ENCODE results near the gene PLCXD1.
"Not testable (repeated sequence)": the region's sequence is repeated elsewhere in the genome, so short reads cannot be mapped to it uniquely, and the experiment has no call there.

Gene PLCXD1

GRCh38 chrX:275967-276580, 5.1 kb upstream of the PLCXD1 start:
- H3K27me3 ChIP-seq (ENCODE audit: control insufficient read depth in 5 of 5, insufficient read depth in 4 of 5, low read length in 5 of 5), result no peaks in the 10 kb centered on the region
- H3K9ac ChIP-seq (ENCODE audit: low read length in 5 of 5), result peak overlapping the region in 4 of 5 donors; percentile 68 to 84 (median 80)
- H3K4me3 ChIP-seq (ENCODE audit: low read depth in 1 of 5, low read length in 5 of 5), result peak overlapping the region; percentile 64 to 85 (median 81)
- peaks cover 0 to 36% (median 19%) of the 10 kb centered on the region in 5 donors for H3K4me1 ChIP-seq (ENCODE audit: control insufficient read depth in 5 of 5, insufficient read depth in 5 of 5, low read length in 5 of 5)
- H3K27ac ChIP-seq (ENCODE audit: low read depth, low read length), result peak overlapping the region; percentile 89
- no peaks in the 10 kb centered on the region for H3K36me3 ChIP-seq (ENCODE audit: control insufficient read depth in 5 of 5, insufficient read depth in 5 of 5, low read length in 5 of 5)
- no peaks in the 10 kb centered on the region for H3K9me3 ChIP-seq (ENCODE audit: control insufficient read depth in 5 of 5, low read length in 5 of 5)

GRCh38 chrX:276581-277201, 4.5 kb upstream of the PLCXD1 start:
- Histone ChIP-seq H3K4me1 (ENCODE audit: control insufficient read depth in 5 of 5, insufficient read depth in 5 of 5, low read length in 5 of 5) (peaks cover 0 to 41% (median 24%) of the 10 kb centered on the region in 5 donors), H3K4me3 (ENCODE audit: low read depth in 1 of 5, low read length in 5 of 5) (peak overlapping the region; percentile 64 to 85 (median 81)), H3K27ac (ENCODE audit: low read depth, low read length) (peak overlapping the region; percentile 89), H3K9me3 (ENCODE audit: control insufficient read depth in 5 of 5, low read length in 5 of 5) (no peaks in the 10 kb centered on the region), H3K9ac (ENCODE audit: low read length in 5 of 5) (peak overlapping the region in 4 of 5 donors; percentile 68 to 84 (median 80)), H3K36me3 (ENCODE audit: control insufficient read depth in 5 of 5, insufficient read depth in 5 of 5, low read length in 5 of 5) (no peaks in the 10 kb centered on the region), H3K27me3 (ENCODE audit: control insufficient read depth in 5 of 5, insufficient read depth in 4 of 5, low read length in 5 of 5) (no peaks in the 10 kb centered on the region)

GRCh38 chrX:279757-280604, 1.2 kb upstream of the PLCXD1 start:
- not testable (repeated sequence) for H3K27ac ChIP-seq (ENCODE audit: low read depth, low read length); H3K4me3 ChIP-seq (ENCODE audit: low read depth in 1 of 5, low read length in 5 of 5); H3K27me3 ChIP-seq (ENCODE audit: control insufficient read depth in 5 of 5, insufficient read depth in 4 of 5, low read length in 5 of 5); H3K9me3 ChIP-seq (ENCODE audit: control insufficient read depth in 5 of 5, low read length in 5 of 5); H3K9ac ChIP-seq (ENCODE audit: low read length in 5 of 5)
- Histone ChIP-seq H3K36me3 (ENCODE audit: control insufficient read depth in 5 of 5, insufficient read depth in 5 of 5, low read length in 5 of 5) (peaks cover 0 to 10% (median 9%) of the 10 kb centered on the region in 5 donors), H3K4me1 (ENCODE audit: control insufficient read depth in 5 of 5, insufficient read depth in 5 of 5, low read length in 5 of 5) (peaks cover 0 to 41% (median 24%) of the 10 kb centered on the region in 5 donors)

- H3K27ac ChIP-seq (ENCODE audit: low read depth, low read length); H3K27me3 ChIP-seq (ENCODE audit: control insufficient read depth in 5 of 5, insufficient read depth in 4 of 5, low read length in 5 of 5); H3K9ac ChIP-seq (ENCODE audit: low read length in 5 of 5); H3K4me3 ChIP-seq (ENCODE audit: low read depth in 1 of 5, low read length in 5 of 5); H3K9me3 ChIP-seq (ENCODE audit: control insufficient read depth in 5 of 5, low read length in 5 of 5): not testable (repeated sequence)
- Histone ChIP-seq H3K4me1 (ENCODE audit: control insufficient read depth in 5 of 5, insufficient read depth in 5 of 5, low read length in 5 of 5) (peaks cover 0 to 34% (median 18%) of the 10 kb centered on the region in 5 donors), H3K36me3 (ENCODE audit: control insufficient read depth in 5 of 5, insufficient read depth in 5 of 5, low read length in 5 of 5) (peaks cover 0 to 18% (median 16%) of the 10 kb centered on the region in 5 donors)
These were observed 459 bp upstream of the PLCXD1 start for GRCh38 chrX:280722-281121.

GRCh38 chrX:282000-282681, 960 bp downstream of the PLCXD1 start:
- not testable (repeated sequence) for H3K4me3 ChIP-seq (ENCODE audit: low read depth in 1 of 5, low read length in 5 of 5)

GRCh38 chrX:283115-283845, 2.1 kb downstream of the PLCXD1 start:
- Histone ChIP-seq H3K4me3 (ENCODE audit: low read depth in 1 of 5, low read length in 5 of 5) (peak overlapping the region; percentile 61 to 76 (median 73)), H3K9ac (ENCODE audit: low read length in 5 of 5) (peak overlapping the region in 4 of 5 donors; percentile 30 to 65 (median 54)), H3K27ac (ENCODE audit: low read depth, low read length) (peak overlapping the region; percentile 50), H3K4me1 (ENCODE audit: control insufficient read depth in 5 of 5, insufficient read depth in 5 of 5, low read length in 5 of 5) (peaks cover 0 to 21% (median 6%) of the 10 kb centered on the region in 5 donors), H3K9me3 (ENCODE audit: control insufficient read depth in 5 of 5, low read length in 5 of 5) (peaks cover 0 to 2% (median 0%) of the 10 kb centered on the region in 5 donors), H3K27me3 (ENCODE audit: control insufficient read depth in 5 of 5, insufficient read depth in 4 of 5, low read length in 5 of 5) (no peaks in the 10 kb centered on the region), H3K36me3 (ENCODE audit: control insufficient read depth in 5 of 5, insufficient read depth in 5 of 5, low read length in 5 of 5) (peaks cover 0 to 33% (median 27%) of the 10 kb centered on the region in 5 donors)

More at GRCh38 chrX:282000-282681, 960 bp downstream of the PLCXD1 start:
- Histone ChIP-seq H3K36me3 (ENCODE audit: control insufficient read depth in 5 of 5, insufficient read depth in 5 of 5, low read length in 5 of 5) (peaks cover 0 to 27% (median 22%) of the 10 kb centered on the region in 5 donors), H3K4me1 (ENCODE audit: control insufficient read depth in 5 of 5, insufficient read depth in 5 of 5, low read length in 5 of 5) (peaks cover 0 to 21% (median 6%) of the 10 kb centered on the region in 5 donors)
- not testable (repeated sequence) for H3K9ac ChIP-seq (ENCODE audit: low read length in 5 of 5); H3K27ac ChIP-seq (ENCODE audit: low read depth, low read length); H3K9me3 ChIP-seq (ENCODE audit: control insufficient read depth in 5 of 5, low read length in 5 of 5); H3K27me3 ChIP-seq (ENCODE audit: control insufficient read depth in 5 of 5, insufficient read depth in 4 of 5, low read length in 5 of 5)

GRCh38 chrX:285076-285677, 4.0 kb downstream of the PLCXD1 start:
- no peak overlapping the region for H3K9ac ChIP-seq (ENCODE audit: low read length in 5 of 5)
- no peak overlapping the region for H3K4me3 ChIP-seq (ENCODE audit: low read depth in 1 of 5, low read length in 5 of 5)
- peaks cover 0 to 50% (median 38%) of the 10 kb centered on the region in 5 donors for H3K36me3 ChIP-seq (ENCODE audit: control insufficient read depth in 5 of 5, insufficient read depth in 5 of 5, low read length in 5 of 5)
- H3K4me1 ChIP-seq (ENCODE audit: control insufficient read depth in 5 of 5, insufficient read depth in 5 of 5, low read length in 5 of 5), result peaks cover 0 to 12% (median 6%) of the 10 kb centered on the region in 5 donors
- H3K27me3 ChIP-seq (ENCODE audit: control insufficient read depth in 5 of 5, insufficient read depth in 4 of 5, low read length in 5 of 5), result no peaks in the 10 kb centered on the region
- peaks cover 0 to 2% (median 0%) of the 10 kb centered on the region in 5 donors for H3K9me3 ChIP-seq (ENCODE audit: control insufficient read depth in 5 of 5, low read length in 5 of 5)
- no peak overlapping the region for H3K27ac ChIP-seq (ENCODE audit: low read depth, low read length)

GRCh38 chrX:287670-288069, 6.5 kb downstream of the PLCXD1 start:
- no peaks in the 10 kb centered on the region for H3K27me3 ChIP-seq (ENCODE audit: control insufficient read depth in 5 of 5, insufficient read depth in 4 of 5, low read length in 5 of 5)
- H3K4me3 ChIP-seq (ENCODE audit: low read depth in 1 of 5, low read length in 5 of 5), result no peak overlapping the region
- peaks cover 0 to 7% (median 0%) of the 10 kb centered on the region in 5 donors for H3K4me1 ChIP-seq (ENCODE audit: control insufficient read depth in 5 of 5, insufficient read depth in 5 of 5, low read length in 5 of 5)
- H3K9me3 ChIP-seq (ENCODE audit: control insufficient read depth in 5 of 5, low read length in 5 of 5), result peaks cover 0 to 2% (median 0%) of the 10 kb centered on the region in 5 donors
- no peak overlapping the region for H3K27ac ChIP-seq (ENCODE audit: low read depth, low read length)
- H3K36me3 ChIP-seq (ENCODE audit: control insufficient read depth in 5 of 5, insufficient read depth in 5 of 5, low read length in 5 of 5), result peaks cover 0 to 69% (median 48%) of the 10 kb centered on the region in 5 donors
- H3K9ac ChIP-seq (ENCODE audit: low read length in 5 of 5), result no peak overlapping the region

GRCh38 chrX:288561-288991, 7.4 kb downstream of the PLCXD1 start:
- Histone ChIP-seq H3K4me1 (ENCODE audit: control insufficient read depth in 5 of 5, insufficient read depth in 5 of 5, low read length in 5 of 5) (peaks cover 0 to 3% (median 0%) of the 10 kb centered on the region in 5 donors), H3K4me3 (ENCODE audit: low read depth in 1 of 5, low read length in 5 of 5) (no peak overlapping the region), H3K27ac (ENCODE audit: low read depth, low read length) (no peak overlapping the region), H3K36me3 (ENCODE audit: control insufficient read depth in 5 of 5, insufficient read depth in 5 of 5, low read length in 5 of 5) (peaks cover 0 to 78% (median 57%) of the 10 kb centered on the region in 5 donors), H3K9me3 (ENCODE audit: control insufficient read depth in 5 of 5, low read length in 5 of 5) (peaks cover 0 to 2% (median 0%) of the 10 kb centered on the region in 5 donors), H3K27me3 (ENCODE audit: control insufficient read depth in 5 of 5, insufficient read depth in 4 of 5, low read length in 5 of 5) (no peaks in the 10 kb centered on the region), H3K9ac (ENCODE audit: low read length in 5 of 5) (no peak overlapping the region)

Measured in subcutaneous abdominal adipose tissue (tissue), 5 donors.